HG03439 (cell line): ENCODE data around the gene DNAJB6.

Source experiments
- ATAC-seq: cut with Tn5 transposase; IDR thresholded peaks from one replicate; pipeline ENCODE4 v1.9.1; 2021; ENCODE audit warnings: mild to moderate bottlenecking, moderate library complexity; ENCODE audit not compliant: unreplicated experiment

The DNAJB6 gene

DNA sequence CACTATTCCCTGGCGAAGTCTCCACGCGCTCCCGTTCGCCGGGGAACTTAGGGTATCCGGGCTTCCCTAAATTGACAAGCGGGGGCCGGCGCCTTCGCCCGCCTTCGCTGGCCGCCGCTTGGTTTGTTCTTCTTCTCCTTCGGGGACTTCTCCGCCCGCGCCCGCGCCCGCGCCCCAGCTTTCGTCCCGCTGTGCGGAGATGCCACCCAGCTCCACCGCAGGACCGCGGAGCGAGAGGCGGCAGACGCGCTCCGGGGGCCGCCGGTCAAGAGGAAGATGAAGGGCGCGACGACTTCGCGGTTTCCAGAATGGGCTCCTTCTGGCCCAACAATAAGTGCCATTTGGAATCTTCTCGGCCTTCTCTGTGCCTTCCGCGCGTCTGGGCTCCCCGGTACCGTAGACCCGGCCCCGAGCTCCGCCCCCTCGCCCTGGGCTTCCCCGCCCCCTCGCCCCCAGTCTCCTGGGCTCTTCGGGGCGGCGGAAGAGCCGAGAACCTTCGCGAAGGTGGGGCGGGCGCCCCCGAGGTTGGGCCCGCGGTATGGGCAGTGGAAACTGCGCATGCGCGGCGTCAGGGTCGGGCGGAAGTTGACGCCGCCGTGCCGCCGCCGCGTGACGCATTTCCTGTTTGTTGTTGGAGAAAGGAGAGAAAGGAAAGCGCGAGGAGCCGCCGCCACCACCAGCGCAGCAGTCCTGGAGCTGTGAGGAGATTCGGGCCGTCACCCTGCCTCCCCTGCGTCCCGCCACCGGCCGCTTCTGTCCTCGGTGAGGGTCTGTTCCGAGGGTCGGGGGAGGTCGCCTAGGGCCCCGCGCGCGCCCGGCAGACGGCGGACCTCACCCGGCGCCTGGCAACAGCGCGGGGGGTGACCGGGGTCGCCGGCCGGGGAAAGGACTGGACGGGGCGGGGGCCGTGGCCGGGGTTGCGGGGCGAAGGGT lies at the start of gene DNAJB6:
Gene DNAJB6 (plus strand): TSS at position 622 of the 933 bp plus-strand sequence. CDS start 21,569 bp downstream, outside the sequence.
- ATAC-seq, result peak; percentile 64

- no peak for ATAC-seq
Measured at GRCh38 chr7:157291404-157292080, 45.3 kb upstream of the DNAJB6 start.

DNA sequence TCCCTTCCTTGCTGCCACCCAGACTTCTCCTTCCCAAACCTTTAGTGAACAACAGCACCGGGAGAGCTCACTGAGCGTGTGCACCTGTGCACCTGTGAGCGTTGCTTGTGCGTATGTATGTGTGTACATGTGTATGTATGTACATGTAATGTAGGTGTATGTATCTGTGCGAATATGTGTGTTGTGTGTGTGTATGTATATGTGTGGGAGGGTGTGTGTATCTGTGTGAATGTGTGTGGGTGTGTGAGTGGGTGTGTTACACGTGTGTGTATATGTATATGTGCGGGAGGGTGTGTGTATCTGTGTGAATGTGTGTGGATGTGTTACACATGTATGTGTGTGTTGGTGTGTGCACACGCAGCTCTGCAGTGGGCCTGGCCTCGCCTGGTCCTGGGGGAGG lies 44.5 kb upstream of the DNAJB6 start:
- ATAC-seq, result no peak

- no peak for ATAC-seq
Measured at GRCh38 chr7:157292770-157293412, 43.9 kb upstream of the DNAJB6 start.

DNA sequence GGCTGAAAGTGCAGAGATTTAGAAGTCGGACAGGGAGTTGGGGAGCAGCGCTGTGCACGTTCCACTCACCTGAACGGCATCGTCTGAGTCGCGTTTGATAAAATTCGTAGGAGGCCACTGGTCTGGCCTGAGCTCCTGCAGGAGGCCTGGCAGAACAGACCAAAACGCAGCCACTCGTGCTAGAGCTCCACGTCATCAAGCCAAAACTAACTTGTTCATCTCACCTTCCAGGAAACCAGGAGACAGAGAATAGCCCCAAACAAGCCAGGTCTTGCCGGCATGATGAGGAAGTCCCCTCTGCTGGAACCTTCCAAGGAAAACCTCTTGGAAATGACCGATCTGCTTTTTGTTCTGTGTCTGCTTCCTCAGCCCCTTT lies 43.4 kb upstream of the DNAJB6 start:
- ATAC-seq, result no peak

DNA sequence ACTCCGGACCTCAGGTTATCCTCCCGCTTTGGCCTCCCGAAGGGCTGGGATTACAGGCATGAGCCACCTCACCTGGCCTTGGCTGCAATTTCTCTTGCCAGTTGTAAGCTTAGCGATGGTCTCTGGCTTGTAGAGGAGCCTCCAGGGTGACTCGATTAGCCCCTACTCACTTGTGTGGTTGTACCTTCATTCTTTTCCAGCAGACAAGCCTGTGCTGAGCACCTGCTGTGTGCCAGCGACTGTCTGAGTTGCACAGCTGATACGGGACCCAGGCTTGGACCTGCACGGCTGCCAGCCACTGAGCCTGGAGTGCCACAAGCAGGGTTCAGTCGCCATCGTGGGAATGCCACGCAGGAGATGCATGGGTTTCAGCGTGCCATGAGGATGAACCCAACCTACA lies 42.0 kb upstream of the DNAJB6 start:
- ATAC-seq, result no peak

DNA sequence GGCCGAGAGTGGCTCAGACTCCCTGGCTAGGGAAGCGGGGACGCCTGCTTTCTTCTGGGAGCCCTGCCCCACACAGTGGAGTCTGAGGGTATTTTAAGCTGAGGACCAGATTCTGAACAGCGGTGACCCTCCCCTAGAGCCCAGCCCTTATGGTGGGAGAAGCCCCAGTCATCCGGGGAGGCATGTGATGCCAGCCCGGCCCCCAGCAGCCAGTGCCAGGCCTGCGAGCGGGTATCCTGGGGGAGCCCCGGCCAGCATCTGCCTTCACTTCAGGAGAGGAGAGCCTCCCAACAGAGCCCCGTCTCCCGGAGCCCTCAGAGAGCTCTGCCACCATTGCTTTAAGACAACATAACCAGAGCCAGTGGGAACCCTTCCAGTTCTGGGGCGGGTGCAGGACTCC lies 41.5 kb upstream of the DNAJB6 start:
- ATAC-seq, result no peak

DNA sequence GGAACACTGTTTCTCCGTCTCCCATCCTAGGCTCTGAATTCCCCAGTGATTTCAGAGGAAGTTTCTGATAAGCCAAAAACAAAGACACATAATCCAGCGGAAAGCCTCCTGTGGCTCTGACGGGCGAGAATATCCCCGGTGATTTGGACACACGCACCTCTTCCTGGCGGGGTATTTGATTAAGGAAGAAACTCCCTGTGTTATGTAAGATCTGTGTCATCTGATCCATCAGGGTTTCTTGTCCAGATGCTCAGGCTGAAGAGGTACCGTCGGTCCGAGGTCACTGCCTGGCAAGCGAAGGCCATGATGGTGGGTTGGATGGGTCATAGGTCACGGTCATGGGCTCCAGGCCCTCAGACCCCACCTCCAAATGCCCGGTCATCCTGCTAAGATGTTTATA lies 39.6 kb upstream of the DNAJB6 start:
- ATAC-seq, result no peak

DNA sequence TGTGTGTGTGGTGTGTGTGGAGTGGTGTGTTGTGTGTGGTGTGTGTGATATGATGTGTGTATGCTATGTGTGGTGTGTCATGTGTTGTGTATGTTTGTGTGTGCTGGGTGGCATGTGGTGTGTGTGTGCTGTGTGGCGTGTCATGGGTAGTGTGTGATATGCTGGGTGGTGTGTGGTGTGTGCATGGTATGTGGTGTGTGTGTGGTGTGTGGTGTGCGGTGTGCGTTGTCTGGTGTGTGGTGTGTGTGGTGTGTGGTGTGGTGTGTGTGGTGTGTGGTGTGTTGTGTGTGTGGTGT lies 37.5 kb upstream of the DNAJB6 start:
- no peak for ATAC-seq

DNA sequence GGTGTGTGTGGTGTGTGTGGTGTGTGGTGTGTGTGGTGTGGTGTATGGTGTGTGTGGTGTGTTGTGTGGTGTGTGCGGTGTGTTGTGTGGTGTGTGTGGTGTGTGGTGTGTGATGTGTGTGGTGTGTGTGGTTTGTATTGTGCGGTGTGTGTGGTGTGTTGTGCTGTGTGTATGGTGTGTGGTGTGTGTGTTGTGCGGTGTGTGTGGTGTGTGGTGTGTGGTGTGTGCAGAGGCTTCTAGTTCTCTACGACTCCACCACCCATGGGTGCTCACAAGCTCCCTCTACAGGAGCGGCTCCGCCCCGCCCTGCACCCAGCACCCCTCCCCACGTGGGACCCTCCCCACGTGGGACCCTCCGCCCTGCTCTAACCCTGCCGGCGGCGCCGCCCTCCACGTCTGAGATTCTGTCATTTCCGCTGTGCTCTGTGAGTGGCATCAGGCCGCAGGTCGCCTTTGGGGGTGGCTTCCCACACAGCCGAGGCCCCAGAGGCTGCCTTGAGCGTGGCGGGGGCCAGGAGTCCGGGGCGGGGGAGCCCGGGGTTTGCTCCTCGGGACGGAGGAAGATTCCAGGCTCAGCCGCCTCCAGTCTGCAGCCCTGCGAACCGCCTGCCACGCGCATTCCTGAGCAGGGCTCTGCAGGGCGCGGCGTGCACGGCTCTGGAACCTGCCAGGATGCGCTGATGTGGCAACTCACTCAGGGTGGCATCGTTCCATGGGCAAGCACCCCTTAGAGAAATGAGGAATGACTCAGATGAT lies 37.0 kb upstream of the DNAJB6 start:
- ATAC-seq, result no peak

- no peak for ATAC-seq
Measured at GRCh38 chr7:157300369-157300825, 36.4 kb upstream of the DNAJB6 start.

- no peak for ATAC-seq
Measured at GRCh38 chr7:157301610-157302120, 35.1 kb upstream of the DNAJB6 start.

DNA sequence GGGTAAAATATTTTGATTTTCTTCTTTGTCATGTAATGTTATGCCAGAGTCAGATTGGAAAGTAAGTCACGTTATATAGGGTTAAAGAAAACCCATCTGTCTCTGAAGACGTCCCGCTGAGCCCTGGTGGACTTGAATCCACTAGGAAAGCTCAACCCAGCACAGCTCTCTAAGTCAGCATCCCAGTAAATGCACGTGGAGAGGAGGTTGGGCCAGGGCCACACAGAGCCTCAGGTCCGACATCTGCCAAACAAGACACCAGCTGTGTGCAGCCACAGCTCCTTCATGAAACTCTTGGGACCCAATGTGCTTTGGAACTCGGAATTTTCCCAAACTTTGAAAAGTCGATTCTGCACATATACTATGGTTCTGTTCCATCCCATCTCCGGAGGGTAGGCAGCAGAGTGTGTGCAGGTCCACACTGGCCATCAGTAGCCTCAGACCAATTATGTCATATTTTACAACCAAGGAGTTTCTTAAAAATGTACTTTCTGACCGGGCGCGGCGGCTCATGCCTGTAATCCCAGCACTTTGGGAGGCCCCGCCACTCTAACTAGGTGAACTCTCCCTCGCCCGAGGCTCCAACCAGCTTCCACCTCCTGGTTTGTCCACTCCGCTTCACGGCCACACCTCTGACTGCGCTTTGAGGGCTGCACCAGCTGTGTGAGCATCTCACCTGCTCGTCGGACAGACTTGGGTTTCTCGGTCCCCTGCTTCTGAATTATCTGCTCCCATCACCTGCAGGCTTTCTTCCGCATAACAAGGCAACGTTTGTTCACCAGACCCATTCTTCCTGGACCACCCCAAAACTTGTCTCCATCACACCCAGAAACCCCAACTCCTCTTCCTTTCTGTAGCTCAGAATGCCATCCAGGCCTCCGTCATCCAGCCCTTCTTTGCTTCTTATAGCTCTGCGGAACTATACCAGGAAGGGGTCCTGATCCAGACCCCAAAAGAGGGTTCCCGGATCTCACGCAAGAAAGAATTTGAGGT lies 29.7 kb upstream of the DNAJB6 start:
- ATAC-seq, result no peak

GRCh38 chr7:157309988-157310668 lies 26.7 kb upstream of the DNAJB6 start:
- no peak for ATAC-seq

GRCh38 chr7:157310676-157311185 lies 26.1 kb upstream of the DNAJB6 start:
- no peak for ATAC-seq

- no peak for ATAC-seq
Measured at GRCh38 chr7:157312941-157313340, 23.9 kb upstream of the DNAJB6 start.

DNA sequence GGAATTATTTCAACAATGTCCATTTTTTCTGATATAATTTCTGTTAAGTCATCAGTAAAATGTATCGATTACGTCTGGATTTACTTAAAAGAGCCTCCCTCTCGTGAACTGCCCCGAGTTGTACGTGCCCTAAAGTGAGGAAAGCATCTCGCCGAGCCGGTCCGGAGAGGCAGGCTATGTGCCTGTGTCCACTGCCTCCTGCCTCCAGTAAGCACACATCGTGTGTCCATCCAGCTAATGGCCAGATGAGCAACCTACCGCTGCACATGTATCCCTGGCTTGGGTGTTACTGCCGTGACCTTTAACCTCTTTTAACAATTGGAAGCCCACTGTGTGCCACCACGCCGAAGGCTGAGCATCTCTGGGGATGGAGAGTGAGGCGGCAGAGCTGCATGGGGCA lies 23.2 kb upstream of the DNAJB6 start:
- no peak for ATAC-seq

- ATAC-seq, result peak; percentile 79
Measured at GRCh38 chr7:157318015-157318706, 18.6 kb upstream of the DNAJB6 start.
